C4-2B (cell line): Measurements from ENCODE around the gene CETP.

Experiments used
- ZFX ChIP-seq: fragments of 450-650 bp; IDR thresholded peaks from 2 replicates; pipeline ENCODE4 v1.6.1; 2017
- TF ChIP-seq, protein P1 (sequence below): fragments of 450-650 bp; conservative IDR thresholded peaks from 2 replicates; pipeline ENCODE4 v1.5.1; 2017; ENCODE audit warnings: mild to moderate bottlenecking

DNA sequence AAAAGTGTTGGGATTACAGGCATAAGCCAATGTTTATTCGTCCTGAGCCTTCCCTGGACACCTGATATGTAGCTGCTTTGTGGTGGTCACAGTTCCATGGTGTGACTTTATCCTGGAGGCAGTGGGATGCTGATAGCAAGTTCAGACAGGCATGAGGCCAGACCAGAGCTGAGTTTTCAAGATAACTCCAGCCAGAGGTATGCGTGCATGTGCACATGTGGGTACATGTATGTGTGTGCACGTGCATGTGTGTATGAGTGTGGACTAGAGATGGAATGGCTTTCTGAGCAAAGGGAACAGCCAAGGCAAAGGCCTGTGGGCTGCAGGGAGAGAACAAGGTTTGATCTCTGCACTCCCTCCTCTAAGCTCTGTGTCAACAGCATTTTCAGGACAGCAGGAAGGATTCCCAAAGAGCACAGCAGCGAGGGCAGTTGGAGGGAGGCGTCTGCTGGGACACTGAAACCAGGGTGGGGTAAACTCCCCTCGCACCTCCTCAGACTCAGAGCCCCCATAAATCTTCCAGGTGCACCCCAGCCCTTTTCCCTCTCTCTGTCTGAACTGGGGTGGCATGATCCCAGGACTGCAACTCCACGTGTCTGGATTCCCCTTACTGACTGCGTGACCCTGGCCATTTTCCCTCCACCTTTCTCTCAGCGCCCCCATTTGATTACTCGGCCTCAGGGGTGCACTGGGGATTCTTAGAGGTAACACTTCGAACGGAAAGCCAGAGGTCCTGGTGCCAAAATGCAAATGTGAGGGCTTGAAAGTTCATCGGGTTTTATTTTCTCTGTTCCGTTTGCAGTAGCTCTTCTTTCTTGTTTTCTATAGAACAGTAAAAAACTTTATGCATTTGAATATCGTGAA, 42.9 kb downstream of the CETP start:
- TF ChIP-seq, protein P1, sequence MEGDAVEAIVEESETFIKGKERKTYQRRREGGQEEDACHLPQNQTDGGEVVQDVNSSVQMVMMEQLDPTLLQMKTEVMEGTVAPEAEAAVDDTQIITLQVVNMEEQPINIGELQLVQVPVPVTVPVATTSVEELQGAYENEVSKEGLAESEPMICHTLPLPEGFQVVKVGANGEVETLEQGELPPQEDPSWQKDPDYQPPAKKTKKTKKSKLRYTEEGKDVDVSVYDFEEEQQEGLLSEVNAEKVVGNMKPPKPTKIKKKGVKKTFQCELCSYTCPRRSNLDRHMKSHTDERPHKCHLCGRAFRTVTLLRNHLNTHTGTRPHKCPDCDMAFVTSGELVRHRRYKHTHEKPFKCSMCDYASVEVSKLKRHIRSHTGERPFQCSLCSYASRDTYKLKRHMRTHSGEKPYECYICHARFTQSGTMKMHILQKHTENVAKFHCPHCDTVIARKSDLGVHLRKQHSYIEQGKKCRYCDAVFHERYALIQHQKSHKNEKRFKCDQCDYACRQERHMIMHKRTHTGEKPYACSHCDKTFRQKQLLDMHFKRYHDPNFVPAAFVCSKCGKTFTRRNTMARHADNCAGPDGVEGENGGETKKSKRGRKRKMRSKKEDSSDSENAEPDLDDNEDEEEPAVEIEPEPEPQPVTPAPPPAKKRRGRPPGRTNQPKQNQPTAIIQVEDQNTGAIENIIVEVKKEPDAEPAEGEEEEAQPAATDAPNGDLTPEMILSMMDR, result no peak
- TF ChIP-seq ZFX, result no peak
